HL-60/S4 treated with retinoic acid at 250 ng/mL for 4 days and 3 days (cell line): Measurements from ENCODE around the gene EML1.

Experiments
- in situ Hi-C: fragments of 300-500 bp; cut with MboI; formaldehyde crosslinking; loops from 2 replicates; pipeline ENCODE4 v1.7.0; 2022; ENCODE audit warnings: low sequenced_read_pairs

EML1 gene

DNA sequence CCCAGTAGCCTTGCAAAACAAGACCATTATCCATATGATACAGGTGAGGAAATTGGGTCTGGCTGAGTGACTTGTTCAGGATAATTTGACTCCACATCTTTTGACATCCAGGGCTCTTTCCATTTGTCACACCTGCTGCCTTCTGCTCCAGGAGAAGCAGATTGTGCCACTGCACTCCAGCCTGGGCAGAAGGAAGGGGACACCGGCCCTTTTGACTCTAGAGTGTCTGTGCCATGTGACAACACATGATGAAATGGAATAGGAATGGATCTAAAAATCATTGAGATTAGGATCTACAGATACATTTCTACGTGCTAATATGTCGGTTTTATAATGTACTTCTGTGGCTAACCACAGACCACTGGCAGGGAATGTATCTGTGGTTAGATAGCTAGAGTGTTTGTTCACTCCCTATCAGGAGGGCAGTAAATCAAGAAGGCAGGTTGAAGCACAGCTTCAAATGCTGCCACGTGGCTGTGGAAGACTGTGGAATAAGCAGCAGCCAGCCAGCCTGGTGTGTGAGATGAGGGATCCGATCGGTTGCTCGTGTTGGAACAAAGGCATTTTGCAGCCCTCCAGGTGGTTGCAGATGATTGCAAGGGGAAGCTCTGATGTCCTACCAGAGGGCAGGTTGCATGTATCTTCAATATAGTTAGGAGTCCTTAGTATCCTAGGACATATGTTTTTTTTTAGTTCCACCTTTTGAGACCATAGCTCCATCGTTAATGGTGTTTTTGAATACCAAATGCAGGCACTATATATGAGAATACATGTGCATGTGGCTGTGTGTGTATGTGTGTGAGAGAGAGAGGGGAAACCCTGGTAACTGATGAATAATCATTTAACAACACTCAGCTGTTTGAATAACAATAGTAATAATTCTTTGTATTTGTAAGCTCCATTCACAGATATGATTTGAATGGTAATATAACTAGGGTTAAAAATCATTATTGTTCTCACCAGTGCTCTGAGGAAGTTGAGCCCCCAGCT lies 28.6 kb downstream of the EML1 start:
- in situ Hi-C loops, result no loop called here

- in situ Hi-C loops, result no loop called here
These were observed 29.7 kb downstream of the EML1 start for GRCh38 chr14:99822800-99823455.

DNA sequence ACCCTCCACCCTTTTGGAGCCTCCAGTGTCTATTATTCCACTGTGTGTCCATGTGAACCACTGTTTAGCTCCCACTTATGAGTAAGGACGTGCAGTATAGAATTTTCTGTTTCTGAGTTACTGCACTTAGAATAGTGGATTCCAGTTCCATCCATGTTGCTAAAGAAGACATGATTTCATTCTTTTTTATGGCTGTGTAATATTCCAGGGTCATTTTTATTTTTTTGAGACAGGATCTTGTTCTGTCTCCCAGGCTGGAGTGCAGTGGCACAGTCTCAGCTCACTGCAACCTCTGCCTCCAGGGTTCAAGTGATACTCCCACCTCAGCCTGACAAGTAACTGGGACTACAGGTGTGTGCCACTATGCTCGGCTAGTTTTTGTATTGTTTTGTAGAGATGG lies 31.6 kb downstream of the EML1 start:
- in situ Hi-C loops, result no loop called here

DNA sequence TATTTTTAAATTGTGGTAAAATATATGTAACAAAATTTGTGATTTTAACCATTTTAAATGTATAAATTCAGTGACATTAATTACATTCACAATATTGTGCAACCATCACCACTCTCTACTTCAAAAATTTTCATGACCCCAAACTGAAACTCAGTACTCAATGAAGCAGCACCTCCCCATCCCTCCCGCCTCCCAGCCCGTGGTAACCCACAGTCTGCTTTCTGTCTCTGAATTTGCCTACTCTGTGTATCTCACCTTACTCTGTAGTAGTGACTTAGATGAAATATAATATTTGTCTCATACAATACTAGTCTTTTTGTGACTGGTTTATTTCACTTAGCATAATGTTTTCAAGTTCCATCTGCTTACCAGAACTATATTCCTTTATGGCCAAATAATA lies 36.2 kb downstream of the EML1 start:
- in situ Hi-C loops, result no loop called here

- in situ Hi-C loops, result no loop called here
These were observed 38.1 kb downstream of the EML1 start for GRCh38 chr14:99831303-99831702.

- in situ Hi-C loops, result no loop called here
These were observed 38.9 kb downstream of the EML1 start for GRCh38 chr14:99831903-99832685.

DNA sequence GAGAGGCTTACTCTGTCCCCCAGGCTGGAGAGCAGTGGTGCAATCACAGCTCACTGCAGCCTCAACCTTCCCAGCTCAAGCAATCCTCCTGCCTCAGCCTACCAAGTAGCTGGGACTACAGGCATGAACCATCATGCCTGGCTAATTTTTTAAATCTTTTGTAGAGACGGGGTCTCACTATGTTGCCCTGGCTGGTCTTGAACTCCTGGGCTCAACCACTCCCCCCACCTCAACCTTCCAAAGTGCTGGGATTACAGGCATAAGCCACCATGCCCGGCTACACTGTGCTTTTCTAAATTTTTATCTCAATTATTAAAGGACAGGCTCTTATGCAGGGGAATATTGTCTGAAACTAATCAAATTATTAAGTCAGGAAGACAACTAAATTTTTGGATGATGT lies 44.6 kb downstream of the EML1 start:
- in situ Hi-C loops, result no loop called here

GRCh38 chr14:99838639-99839134 lies 45.5 kb downstream of the EML1 start:
- in situ Hi-C loops, result no loop called here

- in situ Hi-C loops, result no loop called here
These were observed 46.5 kb downstream of the EML1 start for GRCh38 chr14:99839696-99840095.

GRCh38 chr14:99840265-99840664 lies 47.1 kb downstream of the EML1 start:
- in situ Hi-C loops, result no loop called here

DNA sequence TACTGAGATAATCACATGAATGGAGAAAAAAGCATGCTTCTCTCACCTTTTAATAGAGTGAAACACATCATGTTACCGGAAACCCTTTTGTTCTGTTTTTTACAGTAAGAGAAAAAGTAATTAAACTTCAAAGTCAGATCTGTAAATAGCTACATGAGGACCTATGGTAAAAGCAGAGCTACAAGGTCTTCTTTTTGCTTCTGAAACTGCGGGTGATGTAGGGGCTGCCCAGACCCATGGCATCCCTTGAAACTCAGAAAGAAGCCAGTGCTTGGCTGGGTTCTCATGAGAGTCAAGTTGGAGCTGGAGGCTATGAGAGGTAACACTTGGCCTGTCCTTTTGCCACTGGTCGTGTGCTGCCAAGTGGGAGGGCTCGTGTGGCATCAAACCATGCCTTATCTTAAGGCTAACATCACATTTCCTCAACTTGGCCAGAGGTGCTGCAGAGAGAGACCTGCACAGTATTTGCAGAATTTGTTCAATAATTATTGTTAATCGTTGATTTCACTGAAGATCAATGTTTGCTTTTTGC lies 47.6 kb downstream of the EML1 start:
- in situ Hi-C loops, result no loop called here

GRCh38 chr14:99841436-99842071 lies 48.3 kb downstream of the EML1 start:
- in situ Hi-C loops, result no loop called here

DNA sequence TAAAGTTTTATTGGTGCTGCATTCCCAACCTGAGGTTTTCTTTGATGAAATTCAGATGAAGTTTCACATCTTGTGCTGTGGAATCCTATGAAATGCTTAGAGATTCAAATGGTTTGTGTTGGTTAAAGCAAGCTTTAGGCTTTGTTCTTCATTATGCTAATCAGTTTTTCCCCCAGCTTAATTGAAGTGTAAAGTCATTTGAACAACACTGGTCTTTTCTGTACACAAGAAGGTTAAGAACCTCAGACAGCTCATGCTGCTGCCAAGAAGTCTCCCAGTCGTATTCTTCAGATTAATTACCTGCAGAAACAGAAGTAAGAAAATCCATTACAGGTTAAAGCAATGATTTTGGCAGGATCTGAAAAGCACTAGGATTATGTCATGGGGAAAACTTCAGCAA lies 48.9 kb downstream of the EML1 start:
- in situ Hi-C loops, result no loop called here

- in situ Hi-C loops, result no loop called here
These were observed 53.6 kb downstream of the EML1 start for GRCh38 chr14:99846808-99847207.

DNA sequence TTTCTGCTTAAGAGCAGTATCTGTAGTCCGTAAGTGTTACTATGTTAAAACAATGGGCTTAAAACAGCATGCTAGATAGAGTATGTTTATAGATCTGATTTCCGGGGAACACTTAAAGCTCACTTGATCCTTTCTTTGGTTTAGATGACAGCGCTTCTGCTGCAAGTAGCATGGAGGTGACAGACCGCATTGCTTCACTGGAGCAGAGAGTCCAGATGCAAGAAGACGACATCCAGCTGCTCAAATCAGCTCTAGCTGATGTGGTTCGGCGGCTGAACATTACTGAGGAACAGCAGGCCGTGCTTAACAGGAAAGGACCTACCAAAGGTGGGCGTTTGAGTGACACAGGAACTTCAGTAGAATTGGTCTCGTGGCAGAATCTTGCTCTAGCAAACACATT lies 57.5 kb downstream of the EML1 start:
- in situ Hi-C loops, result no loop called here

GRCh38 chr14:99852578-99852977 lies 59.4 kb downstream of the EML1 start:
- in situ Hi-C loops, result no loop called here

DNA sequence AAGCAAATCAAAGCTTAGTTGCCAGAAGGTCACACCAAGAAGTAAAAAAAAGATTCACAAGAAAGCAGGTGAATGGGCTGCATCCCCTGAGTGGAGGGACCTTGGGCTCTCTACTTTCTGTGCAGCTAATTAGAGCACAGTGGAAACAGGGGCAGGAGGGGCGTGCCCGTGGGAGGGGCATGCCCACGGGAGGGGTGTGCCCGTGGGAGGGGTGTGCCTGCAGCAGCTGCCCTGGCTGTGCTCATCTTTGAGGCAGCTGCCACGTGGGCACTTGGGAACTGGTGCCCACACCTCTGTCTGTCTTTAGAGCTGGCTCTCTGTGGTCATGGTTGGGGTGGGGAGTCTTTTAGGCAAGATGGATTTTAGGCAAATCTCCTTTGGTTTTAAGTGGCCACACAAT lies 60.0 kb downstream of the EML1 start:
- in situ Hi-C loops, result no loop called here

- in situ Hi-C loops, result no loop called here
These were observed 61.6 kb downstream of the EML1 start for GRCh38 chr14:99854831-99855230.

GRCh38 chr14:99855271-99855670 lies 62.1 kb downstream of the EML1 start:
- in situ Hi-C loops, result no loop called here

- in situ Hi-C loops, result no loop called here
These were observed 64.3 kb downstream of the EML1 start for GRCh38 chr14:99857551-99857950.

DNA sequence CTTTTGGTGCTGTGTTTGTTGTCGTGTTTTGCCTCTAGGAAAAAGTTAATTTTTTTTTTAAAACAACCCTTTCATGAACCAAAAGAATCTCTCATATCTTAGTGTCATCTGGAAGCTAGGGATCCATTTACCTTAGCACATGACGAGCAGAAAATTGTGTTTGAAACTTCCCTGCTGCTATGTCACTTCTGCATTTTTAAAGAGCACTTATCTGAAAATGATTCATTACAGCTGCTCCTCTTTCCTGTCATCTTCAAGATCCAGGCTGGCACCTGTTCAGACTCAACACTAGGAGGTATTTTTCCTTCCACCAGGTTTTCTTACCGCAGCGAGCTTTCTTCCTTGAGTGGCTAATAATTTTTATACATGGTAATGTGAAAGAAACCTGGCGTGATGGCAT lies 67.0 kb downstream of the EML1 start:
- in situ Hi-C loops, result no loop called here
